Posterior cingulate gyrus (tissue), 11 donors: ENCODE data around the gene TRIM9.

Source experiments
- DNase-seq, 10 donors: peaks; one replicate each; pipeline versions ENCODE4 v3.0.0 to v3.0.0-alpha.2; 2020 to 2021; ENCODE audit warnings: mixed read lengths in 3 of 10
- intact Hi-C: fragments of 100-400 bp; cut with DNase I; formaldehyde crosslinking; loops from one replicate; pipeline ENCODE4 v1.15.1; 2023

TRIM9 gene

GRCh38 chr14:51094282-51094821, 553 bp downstream of the TRIM9 start:
- peak in 8 of 10 donors; percentile 19 to 84 (median 42) for DNase-seq
- intact Hi-C loops: loop anchor here (2.0 to 5.0 kb wide), 4 partner anchors 70 to 142 kb away; no protein-coding TSS in a partner anchor

GRCh38 chr14:51093371-51094281, 1.3 kb downstream of the TRIM9 start:
- peak; percentile 67 to 96 (median 81) for DNase-seq

GRCh38 chr14:51092965-51093364, 1.9 kb downstream of the TRIM9 start:
- DNase-seq: no peak
- intact Hi-C loops: loop anchor here (5.0 kb wide), 2 partner anchors 86 to 141 kb away; no protein-coding TSS in a partner anchor

More at GRCh38 chr14:51093371-51094281, 1.3 kb downstream of the TRIM9 start:
- intact Hi-C loops: loop anchor here (2.0 to 5.0 kb wide), 4 partner anchors 69 to 141 kb away; no protein-coding TSS in a partner anchor

DNA sequence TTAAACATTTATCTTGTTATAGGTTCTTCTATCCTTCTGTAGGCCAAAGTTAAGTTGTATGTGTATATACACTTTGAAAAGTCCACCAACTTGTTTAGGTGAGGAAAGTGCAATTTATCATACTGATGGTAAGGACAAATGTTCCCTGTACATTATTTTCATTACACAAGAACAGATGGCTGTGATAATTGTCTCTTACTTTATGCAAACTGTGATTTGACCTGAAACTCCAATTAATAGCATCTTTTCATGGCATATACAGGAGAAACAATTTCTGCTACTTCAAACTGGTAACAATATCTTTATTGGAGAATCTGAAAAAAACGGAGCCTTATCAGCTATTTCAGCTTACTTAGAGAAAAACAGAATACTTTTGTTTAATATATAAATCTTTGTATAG, 5.6 kb downstream of the TRIM9 start:
- DNase-seq: no peak
- intact Hi-C loops: no loop called here

GRCh38 chr14:51087031-51087441, 7.9 kb downstream of the TRIM9 start:
- intact Hi-C loops: no loop called here

DNA sequence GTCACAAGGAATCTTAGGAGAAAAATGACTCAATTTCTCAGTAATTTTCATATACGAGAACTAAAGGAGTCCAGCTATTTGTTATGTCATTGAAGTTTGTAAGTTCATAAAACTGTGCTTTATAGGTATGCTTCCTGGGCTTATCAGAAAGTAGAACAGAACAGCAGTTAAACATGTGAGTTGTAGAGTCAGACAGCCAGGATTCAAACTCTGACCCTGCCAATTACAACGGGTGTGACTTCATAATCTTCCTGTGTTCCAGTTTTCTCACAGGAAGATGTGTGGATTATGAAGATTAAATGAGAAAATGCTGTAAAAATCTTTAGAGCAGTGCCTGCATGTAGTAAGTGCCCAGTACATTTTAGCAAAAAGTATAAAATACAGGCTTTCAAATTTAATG, 8.9 kb downstream of the TRIM9 start:
- no peak for DNase-seq
- intact Hi-C loops: no loop called here

More at GRCh38 chr14:51087031-51087441, 7.9 kb downstream of the TRIM9 start:
- DNase-seq: no peak

DNA sequence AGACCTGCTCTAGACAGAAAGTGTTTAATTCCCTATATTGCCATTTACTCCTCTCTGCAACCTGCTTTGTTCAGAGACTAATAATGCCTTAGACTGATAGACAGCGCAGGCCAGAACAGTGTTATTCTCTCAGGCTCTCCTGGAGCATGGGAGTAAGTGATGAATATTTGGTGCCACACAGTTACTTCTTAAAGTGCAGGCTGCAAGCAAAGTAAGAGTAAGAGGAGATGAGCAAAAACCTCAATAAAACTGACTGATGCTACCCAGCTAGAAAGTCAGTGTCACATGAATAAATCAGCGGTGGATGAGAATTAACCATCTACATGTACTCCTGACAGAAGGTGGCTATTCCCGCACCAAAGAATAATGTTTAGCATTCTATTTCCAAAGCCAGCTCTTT, 9.9 kb downstream of the TRIM9 start:
- intact Hi-C loops: no loop called here
- DNase-seq: no peak

DNA sequence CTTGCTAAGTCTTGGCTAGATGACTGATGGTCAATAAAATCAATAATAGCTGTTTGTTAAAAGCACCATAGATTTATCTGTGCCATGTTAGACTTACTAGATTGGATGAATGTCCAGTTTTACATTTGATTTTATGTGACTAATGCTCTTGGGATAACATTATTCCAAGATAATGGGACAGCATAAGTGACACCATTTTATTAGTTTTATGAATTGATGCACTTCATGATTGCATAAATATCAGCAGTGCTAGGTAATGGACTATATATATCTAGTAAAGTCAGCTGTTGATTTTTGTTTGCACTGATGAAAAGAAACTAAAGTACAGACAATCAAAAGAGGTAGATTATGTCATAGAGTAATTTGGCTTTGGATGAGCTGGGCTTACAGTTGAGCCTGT, 10.4 kb downstream of the TRIM9 start:
- no peak for DNase-seq
- intact Hi-C loops: no loop called here

DNA sequence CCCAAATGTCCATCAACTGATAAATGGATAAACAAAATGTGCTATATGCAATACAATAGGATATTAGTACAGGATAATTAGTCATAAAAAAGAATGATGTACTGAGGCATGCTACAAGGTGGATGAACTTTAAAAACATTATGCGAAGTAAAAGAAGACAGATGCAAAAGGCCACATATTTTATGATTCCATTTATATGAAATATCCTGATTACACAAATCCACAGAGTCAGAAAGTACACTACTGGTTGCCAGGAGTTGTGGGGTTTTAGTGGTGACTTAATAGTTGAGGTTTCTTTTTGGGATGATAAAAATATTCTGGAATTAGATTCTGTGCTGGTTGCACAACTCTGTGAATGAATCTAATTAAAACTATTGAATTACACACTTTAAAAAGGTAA, 12.6 kb downstream of the TRIM9 start:
- intact Hi-C loops: no loop called here
- DNase-seq: no peak

- no peak for DNase-seq
- intact Hi-C loops: no loop called here
Measured at GRCh38 chr14:51081712-51082111, 13.2 kb downstream of the TRIM9 start.

DNA sequence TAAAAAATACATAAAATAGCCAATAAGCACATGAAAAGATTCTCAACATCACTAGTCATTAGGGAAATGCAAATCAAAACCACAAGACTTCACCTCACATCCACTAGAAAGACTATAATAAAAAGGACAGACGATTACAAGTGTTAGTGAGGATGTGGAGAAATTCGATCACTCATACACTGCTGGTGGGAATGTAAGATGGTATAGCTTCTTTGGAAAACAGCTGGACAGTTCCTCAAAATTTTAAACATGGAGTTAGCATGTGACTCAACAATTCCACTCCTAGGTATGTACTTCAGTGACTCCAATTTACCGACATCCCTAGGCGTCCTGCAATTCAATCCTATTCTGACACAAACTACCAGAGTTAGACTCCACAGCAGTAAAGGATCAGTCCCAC, 13.7 kb downstream of the TRIM9 start:
- intact Hi-C loops: no loop called here
- no peak for DNase-seq

GRCh38 chr14:51080645-51081044, 14.3 kb downstream of the TRIM9 start:
- DNase-seq: no peak
- intact Hi-C loops: no loop called here

- DNase-seq: no peak
- intact Hi-C loops: no loop called here
Measured at GRCh38 chr14:51079489-51079888, 15.4 kb downstream of the TRIM9 start.

GRCh38 chr14:51079085-51079484, 15.8 kb downstream of the TRIM9 start:
- intact Hi-C loops: no loop called here

DNA sequence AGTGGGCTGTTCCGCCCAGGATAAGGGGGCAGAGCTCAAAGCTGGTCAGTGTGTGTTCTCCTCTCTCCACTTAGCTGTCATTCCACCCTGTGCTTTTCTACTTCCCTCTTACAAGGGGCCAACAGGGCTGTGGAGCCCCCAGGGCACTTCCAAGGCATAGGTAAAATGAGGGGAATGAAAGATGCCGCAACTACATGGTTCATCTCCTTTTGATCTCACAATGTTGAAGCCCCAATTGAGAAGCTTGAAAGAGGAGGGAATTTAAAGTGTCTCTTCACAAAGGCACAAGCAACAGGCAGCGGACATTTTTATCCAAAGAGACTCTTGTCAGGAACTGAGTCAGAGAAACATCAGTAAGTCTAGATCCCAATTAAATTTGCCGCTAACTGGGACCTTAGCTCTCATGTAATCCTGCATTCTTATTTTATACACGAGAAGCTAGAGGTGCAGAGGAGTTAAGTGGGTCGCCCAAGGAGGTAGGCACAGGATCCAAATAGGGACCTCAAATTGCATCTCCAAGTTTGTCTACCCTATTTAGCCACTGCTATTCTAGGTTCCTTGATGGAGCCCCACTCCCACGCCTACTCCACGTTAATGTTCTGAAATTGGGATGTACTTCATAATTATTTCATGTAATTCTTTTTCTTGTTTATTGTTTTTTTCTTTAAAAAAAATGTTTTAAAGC, 20.1 kb downstream of the TRIM9 start:
- DNase-seq: no peak
- intact Hi-C loops: no loop called here

More at GRCh38 chr14:51079085-51079484, 15.8 kb downstream of the TRIM9 start:
- DNase-seq: no peak

DNA sequence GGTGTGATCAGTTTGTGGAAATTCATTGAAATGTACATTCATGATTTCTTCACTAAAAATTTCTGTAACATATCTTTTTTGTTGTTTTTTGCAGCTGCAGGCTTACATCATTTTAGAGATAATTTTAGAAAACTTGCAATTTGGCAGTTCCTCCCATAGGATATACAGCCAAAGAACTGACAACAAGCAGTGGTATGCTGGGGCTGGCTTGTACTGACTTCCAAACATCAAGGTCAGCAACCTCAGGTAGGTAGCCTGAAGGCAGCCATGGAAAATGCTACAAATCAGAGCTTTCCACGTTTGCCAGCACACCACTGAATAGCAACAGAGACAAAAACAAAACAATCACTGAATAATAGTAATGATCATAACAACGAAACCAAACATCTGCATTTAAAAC, 21.2 kb downstream of the TRIM9 start:
- intact Hi-C loops: no loop called here
- DNase-seq: no peak

DNA sequence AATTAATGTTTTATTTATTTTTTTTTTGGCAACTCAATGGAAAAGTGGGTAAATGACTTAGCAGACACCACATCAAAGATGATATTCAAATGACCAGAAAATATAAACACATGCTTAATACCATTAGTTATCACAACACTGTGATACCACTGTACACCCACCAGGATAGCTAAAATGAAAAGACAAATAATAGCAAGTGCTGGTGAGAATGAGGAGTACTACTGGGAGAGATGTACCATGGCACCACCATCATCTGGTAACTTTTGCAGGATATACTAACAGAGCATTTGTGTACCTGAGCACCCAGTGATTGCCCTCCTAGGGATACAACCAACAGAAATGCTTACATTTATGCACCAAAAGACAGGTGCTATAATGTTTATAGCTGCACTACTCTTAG, 21.9 kb downstream of the TRIM9 start:
- no peak for DNase-seq
- intact Hi-C loops: no loop called here

- intact Hi-C loops: no loop called here
- peak in 2 of 10 donors; percentile 29 to 58 for DNase-seq
Measured at GRCh38 chr14:51071857-51072256, 23.0 kb downstream of the TRIM9 start.

DNA sequence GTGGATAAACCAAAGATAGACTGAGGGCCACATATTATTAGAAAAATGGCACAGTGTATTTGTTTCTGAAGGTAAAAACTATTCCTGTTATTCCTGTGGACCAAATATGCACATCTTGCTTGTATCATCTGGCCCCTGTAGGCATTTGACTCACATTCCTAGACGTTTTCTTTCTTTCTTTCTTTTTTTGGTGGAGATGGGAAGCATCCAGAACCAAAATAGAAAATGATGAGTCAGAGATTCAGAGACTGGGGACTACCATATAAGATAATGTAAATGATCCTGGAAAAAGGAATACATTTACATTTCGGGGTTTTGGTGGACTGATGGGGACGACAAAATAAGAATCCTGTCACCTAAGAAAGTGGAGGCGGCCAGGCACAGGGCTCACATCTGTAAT, 24.2 kb downstream of the TRIM9 start:
- intact Hi-C loops: no loop called here
- no peak for DNase-seq

DNA sequence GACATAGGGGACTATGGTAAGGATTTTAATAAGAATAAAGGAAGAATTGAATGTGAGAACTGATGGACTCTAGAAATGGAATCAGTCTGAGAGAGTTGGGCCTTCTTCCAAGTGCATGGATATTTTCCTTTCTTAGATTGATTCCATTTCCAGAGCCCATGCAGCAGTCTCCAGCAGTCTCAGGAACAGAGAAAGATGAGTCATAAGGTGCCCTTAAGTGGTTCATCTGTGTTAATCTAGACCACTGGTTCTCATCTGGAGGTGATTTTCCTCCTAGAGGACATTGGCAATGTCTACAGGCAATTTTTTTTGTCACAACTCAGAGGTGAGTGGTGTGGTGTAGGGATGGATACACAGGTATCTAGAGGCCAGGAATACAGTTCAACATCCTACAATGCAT, 25.9 kb downstream of the TRIM9 start:
- no peak for DNase-seq
- intact Hi-C loops: no loop called here

GRCh38 chr14:51068268-51068667, 26.6 kb downstream of the TRIM9 start:
- intact Hi-C loops: no loop called here
- no peak for DNase-seq
